ENCODE measurements around the gene LARGE1.

- TF ChIP-seq CTCF (IDR thresholded peaks at IDR 0.05) (no peak), POLR2A (IDR thresholded peaks at IDR 0.05) (no peak)
Observed at GRCh38 chr22:33807470-33807869, 112.8 kb downstream of the LARGE1 start.

Measured in body of pancreas (tissue), 4 donors.